Omental fat pad (tissue), 4 donors: Measurements from ENCODE around the gene BCL2L1. TPM values are rescaled to one million over a fixed set of nuclear protein-coding genes. Genes with fewer than 3 reads are reported as not detected.
A peak's percentile ranks its signal among the peaks of the same experiment; 100 is the strongest.

Source experiments
- ATAC-seq: fragments of 150-250 bp; one replicate; pipeline ENCODE4 v1.9.1; 2016; ENCODE audit warnings: mild to moderate bottlenecking, moderate library complexity; ENCODE audit not compliant: low FRiP score
- DNase-seq: peaks from one replicate; pipeline ENCODE4 v3.0.0-alpha.2; 2019; ENCODE audit warnings: low spot score
- CTCF ChIP-seq, 3 donors: fragments of 450-650 bp; IDR thresholded peaks; one replicate each; pipeline ENCODE4 v1.5.1; 2016 to 2017; ENCODE audit warnings: antibody characterized with exemption in 3 of 3, mild to moderate bottlenecking in 3 of 3, moderate library complexity in 2 of 3
- total RNA-seq, 4 donors: library from RNA; depleted of rRNA; stranded (reverse); fragments of >200 nt; gene quantifications; one replicate each; pipeline ENCODE4 v1.1.0, GENCODE V29; 2016

The BCL2L1 gene
- total RNA-seq, 4 donors from 2014 or later, result 65.0 to 140 (median 112) TPM

- DNase-seq, result no peak
- no peak for TF ChIP-seq CTCF (IDR thresholded peaks at IDR 0.05)
Observed at GRCh38 chr20:31707994-31708735, 14.5 kb downstream of the BCL2L1 start.

GRCh38 chr20:31707258-31707615, 15.4 kb downstream of the BCL2L1 start:
- DNase-seq, result no peak
- ATAC-seq, result no peak
- TF ChIP-seq CTCF (IDR thresholded peaks at IDR 0.05), result no peak

More at GRCh38 chr20:31707994-31708735, 14.5 kb downstream of the BCL2L1 start:
- no peak for ATAC-seq

- no peak for DNase-seq
- no peak for ATAC-seq
- TF ChIP-seq CTCF (IDR thresholded peaks at IDR 0.05), result no peak
Observed at GRCh38 chr20:31706607-31707257, 15.9 kb downstream of the BCL2L1 start.

- no peak for TF ChIP-seq CTCF (IDR thresholded peaks at IDR 0.05)
- DNase-seq (no peak), ATAC-seq (peak; percentile 4)
Observed at GRCh38 chr20:31705598-31706597, 16.8 kb downstream of the BCL2L1 start.

GRCh38 chr20:31705191-31705590, 17.5 kb downstream of the BCL2L1 start:
- no peak for TF ChIP-seq CTCF (IDR thresholded peaks at IDR 0.05)
- no peak for ATAC-seq
- no peak for DNase-seq

GRCh38 chr20:31704225-31705119, 18.2 kb downstream of the BCL2L1 start:
- ATAC-seq, result peak; percentile 60
- no peak for DNase-seq
- TF ChIP-seq CTCF (IDR thresholded peaks at IDR 0.05), result no peak
